Heart left ventricle (tissue), 16 donors: ENCODE results near the gene RGL1. TPM values are rescaled to one million over a fixed set of nuclear protein-coding genes. Genes with fewer than 3 reads are reported as not detected.

Experiments used
- ATAC-seq, 4 donors: fragments of 200-7000 bp; cut with Tn5 transposase; one replicate each; pipeline ENCODE4 v1.9.1; 2020 to 2022; ENCODE audit warnings: moderate library complexity in 4 of 4, mild to moderate bottlenecking in 3 of 4, moderate number of reproducible peaks in 1 of 4
- DNase-seq, 5 donors: peaks; one replicate each; pipeline ENCODE4 v3.0.0-alpha.2; 2020
- H3K27ac ChIP-seq, 12 donors: fragments of 200-600 bp; sonication (generic) in 4 of 12; one replicate each; pipeline versions ENCODE4 v1.5.0 to v1.8.0; 2016 to 2022; ENCODE audit warnings: mild to moderate bottlenecking in 2 of 12
- H3K27me3 ChIP-seq, 9 donors: fragments of 200-600 bp; sonication (generic) in 2 of 9; one replicate each; pipeline versions ENCODE4 v1.5.1 to v1.8.0; 2016 to 2022; ENCODE audit warnings: mild to moderate bottlenecking in 3 of 9
- H3K36me3 ChIP-seq, 9 donors: fragments of 200-600 bp; sonication (generic) in 2 of 9; one replicate each; pipeline versions ENCODE4 v1.5.0 to v1.8.0; 2018 to 2022; ENCODE audit warnings: mild to moderate bottlenecking in 2 of 9
- H3K4me1 ChIP-seq, 12 donors: fragments of 200-600 bp; sonication (generic) in 4 of 12; one replicate each; pipeline versions ENCODE4 v1.5.0 to v1.8.0; 2016 to 2022; ENCODE audit warnings: mild to moderate bottlenecking in 3 of 12
- H3K4me3 ChIP-seq, 12 donors: fragments of 200-600 bp; sonication (generic) in 4 of 12; one replicate each; pipeline versions ENCODE4 v1.5.0 to v1.8.0; 2017 to 2022; ENCODE audit warnings: mild to moderate bottlenecking in 9 of 12, moderate library complexity in 4 of 12
- H3K9me3 ChIP-seq, 12 donors: fragments of 200-600 bp; sonication (generic) in 4 of 12; one replicate each; pipeline versions ENCODE4 v1.5.0 to v1.8.0; 2016 to 2022; ENCODE audit warnings: mild to moderate bottlenecking in 1 of 12
- CTCF ChIP-seq, 12 donors: fragments of 200-600 bp; sonication (generic) in 4 of 12; IDR thresholded peaks; one replicate each; pipeline versions ENCODE4 v1.5.0 to v1.8.0; 2018 to 2022; ENCODE audit warnings: antibody characterized with exemption in 12 of 12, mild to moderate bottlenecking in 5 of 12
- POLR2A ChIP-seq, 2 donors: fragments of 450-650 bp; IDR thresholded peaks; one replicate each; pipeline ENCODE4 v1.6.1; 2017; ENCODE audit warnings: antibody characterized with exemption in 2 of 2, mild to moderate bottlenecking in 2 of 2, moderate library complexity in 2 of 2
- WGBS, 4 donors: extraction: QIAGEN DNeasy Blood & Tissue Kit in 2 of 4; methylation state at CpG; one replicate each; pipeline versions ENCODE4 v1.1.5 to v1.1.7; 2013 to 2018; 5-methylcytosine and 5-hydroxymethylcytosine counted together
- intact Hi-C, 10 donors: fragments of 100-400 bp; cut with DNase I; formaldehyde crosslinking; loops; one replicate each; pipeline versions ENCODE4 v1.11.1 to v1.14.2; 2022
- polyA plus RNA-seq, 2 donors: library from polyadenylated mRNA; stranded (reverse); fragments of 200-250 nt; gene quantifications; one replicate each; pipeline ENCODE4 v1.2.3, GENCODE V29; 2013
- total RNA-seq, 9 donors: library from RNA; depleted of rRNA in 2 of 9; stranded (reverse); fragments of >200 nt in 2 of 9; fragmentation: NEBNext Ultra II Directional in 3 of 9; extraction: Animal tissue kit (Norgen Biotek cat#: 25700) in 3 of 9; gene quantifications; one replicate each; pipeline versions ENCODE4 v1.1.0 to v1.2.4, GENCODE V29; 2016 to 2023
- donor health status: ischemic (EF 13 %, LVEDD 7.1; RV severe dilation, severe dysfunction).
- donor health status: healthy with polysubstance abuse.
- donor health status: DM: no; HTN: yes; CAD: no.
- donor health status: DM: no; HTN: no; CAD: no.
- donor health status: ischemic (EF 25% LVEDD 6.9; RV normal size, moderate dysfunction).
- donor health status: ischemic (EF 25% LVEDD 5.7; RV mildly dilated, moderate dysfunction).
- donor health status: healthy.
- donor health status: DM: yes; HTN: yes; CAD: no.
- donor health status: ischemic (EF 35%, LVEDD 5.7; RV mildly dilated, moderate dysfunction).
- donor health status: nonischemic (EF 11% LVEDD 7.7; RV severe dilation, severe dysfunction).
- donor health status: DM: yes; HTN: yes; CAD: no.
- donor health status: PGD.
- donor health status: ischemic (EF 29% LVEDD 5.4; RV normal size, mild dysfunction).
- donor health status: nonischemic (EF 23%, LVEDD 6.1; RV moderate dilation, normal function).

Gene RGL1
- total and polyA plus RNA-seq, 11 donors, result 5.6 to 50.6 (median 15.5) TPM

GRCh38 chr1:183910845-183911244 lies 105.9 kb downstream of the RGL1 start:
- Histone ChIP-seq H3K4me3 (no peak overlapping the region), H3K4me1 (peaks cover 0 to 61% (median 14%) of the 10 kb centered on the region in 12 donors), H3K9me3 (no peaks in the 10 kb centered on the region), H3K27me3 (no peaks in the 10 kb centered on the region), H3K27ac (peak overlapping the region in 7 of 12 donors; percentile 1 to 83 (median 27)), H3K36me3 (peaks cover 0 to 94% (median 89%) of the 10 kb centered on the region in 9 donors)
- ATAC-seq (no peak), DNase-seq (no peak)
- WGBS, 4 donors, result 68 to 89% (median 81%) methylated on average over 4 of the region's 4 CpGs
- intact Hi-C loops, result loop anchor here in 6 of 10 donors (5.0 to 10.0 kb wide), 3 partner anchors 94 to 226 kb away; partner anchors contain the start of gene RGL1 (in 1 of the 6)
- no peak for TF ChIP-seq CTCF (IDR thresholded peaks at IDR 0.05)
- no peak for TF ChIP-seq POLR2A (IDR thresholded peaks at IDR 0.05)

- Histone ChIP-seq H3K4me3 (no peak overlapping the region), H3K9me3 (no peaks in the 10 kb centered on the region), H3K36me3 (peaks cover 0 to 93% (median 84%) of the 10 kb centered on the region in 9 donors), H3K27me3 (no peaks in the 10 kb centered on the region), H3K4me1 (peaks cover 0 to 65% (median 17%) of the 10 kb centered on the region in 12 donors), H3K27ac (peak overlapping the region in 8 of 12 donors; percentile 14 to 83 (median 28))
- whole genome bisulfite sequencing, 4 donors, result 56 to 67% (median 59%) methylated on average over 2 of the region's 2 CpGs
- DNase-seq, result peak in 2 of 5 donors; percentile 29 to 41
- peak in 2 of 4 donors; percentile 13 to 49 for ATAC-seq
- intact Hi-C loops, result loop anchor here in 6 of 10 donors (5.0 to 10.0 kb wide), 3 partner anchors 94 to 226 kb away; partner anchors contain the start of gene RGL1 (in 1 of the 6)
- TF ChIP-seq CTCF (IDR thresholded peaks at IDR 0.05) (no peak), POLR2A (IDR thresholded peaks at IDR 0.05) (no peak)
Observed at GRCh38 chr1:183911285-183911684, 106.4 kb downstream of the RGL1 start.

- no peaks in the 10 kb centered on the region for H3K27me3 ChIP-seq
- ATAC-seq (no peak), DNase-seq (no peak)
- H3K9me3 ChIP-seq, result no peaks in the 10 kb centered on the region
- intact Hi-C loops, result loop anchor here in 6 of 10 donors (5.0 to 10.0 kb wide), 3 partner anchors 95 to 228 kb away; partner anchors contain the start of gene RGL1 (in 1 of the 6)
- TF ChIP-seq POLR2A (IDR thresholded peaks at IDR 0.05) (no peak), CTCF (IDR thresholded peaks at IDR 0.05) (no peak)
- peak overlapping the region in 5 of 12 donors; percentile 14 to 83 (median 37) for H3K27ac ChIP-seq
- H3K36me3 ChIP-seq, result peaks cover 0 to 93% (median 84%) of the 10 kb centered on the region in 9 donors
- peaks cover 0 to 66% (median 18%) of the 10 kb centered on the region in 12 donors for H3K4me1 ChIP-seq
- H3K4me3 ChIP-seq, result no peak overlapping the region
- WGBS, 4 donors, result 91 to 98% (median 95%) methylated on average over 5 of the region's 5 CpGs
Observed at GRCh38 chr1:183912265-183912886, 107.5 kb downstream of the RGL1 start.

- Histone ChIP-seq H3K9me3 (no peaks in the 10 kb centered on the region), H3K27me3 (no peaks in the 10 kb centered on the region), H3K27ac (peak overlapping the region in 1 of 12 donors; percentile 70), H3K4me3 (no peak overlapping the region), H3K36me3 (peaks cover 0 to 93% (median 84%) of the 10 kb centered on the region in 9 donors), H3K4me1 (peaks cover 0 to 66% (median 18%) of the 10 kb centered on the region in 12 donors)
- 95 to 98% (median 96%) methylated on average over 3 of the region's 3 CpGs for WGBS, 4 donors
- intact Hi-C loops, result loop anchor here in 6 of 10 donors (5.0 to 10.0 kb wide), 3 partner anchors 96 to 229 kb away; partner anchors contain the start of gene RGL1 (in 1 of the 6)
- DNase-seq (no peak), ATAC-seq (no peak)
- TF ChIP-seq CTCF (IDR thresholded peaks at IDR 0.05) (no peak), POLR2A (IDR thresholded peaks at IDR 0.05) (no peak)
Observed at GRCh38 chr1:183913567-183913993, 108.7 kb downstream of the RGL1 start.
